CD8-positive, alpha-beta memory T cell (primary cell): ENCODE data around the gene TRPM3. TPM values are rescaled to one million over a fixed set of nuclear protein-coding genes. Genes with fewer than 3 reads are reported as not detected.

Experiments
- CTCF ChIA-PET: fragments of 350-600 bp; sonication (Branson Sonifier 250); formaldehyde crosslinking; loops from one replicate; lab custom pipeline; 2021; ENCODE audit warnings: antibody characterized with exemption; lab: Charles Lee
- POLR2A ChIA-PET: fragments of 350-600 bp; sonication (Branson Sonifier 250); formaldehyde crosslinking; loops from one replicate; lab custom pipeline; 2021; ENCODE audit warnings: antibody characterized with exemption; lab: Charles Lee
- DNase-seq, 5 donors: peaks; one replicate each; pipeline versions ENCODE4 v3.0.0 to v3.0.0-alpha.2; 2020 to 2022; ENCODE audit warnings: mixed read lengths in 1 of 5
- H3K27ac ChIP-seq: one replicate; pipeline ENCODE4 v1.7.0; 2013; ENCODE audit warnings: low read depth, mild to moderate bottlenecking, low read length, moderate library complexity
- H3K27me3 ChIP-seq: 2 replicates; pipeline ENCODE4 v1.7.0; 2013; ENCODE audit warnings: low read length, mild to moderate bottlenecking; ENCODE audit not compliant: insufficient read depth, poor library complexity, severe bottlenecking
- H3K36me3 ChIP-seq: 2 replicates; pipeline ENCODE4 v1.7.0; 2013; ENCODE audit warnings: mild to moderate bottlenecking, low read length, moderate library complexity; ENCODE audit not compliant: insufficient read depth
- H3K4me1 ChIP-seq: 2 replicates; pipeline ENCODE4 v1.7.0; 2013; ENCODE audit warnings: mild to moderate bottlenecking, low read length, moderate library complexity; ENCODE audit not compliant: insufficient read depth
- H3K4me3 ChIP-seq: 2 replicates; pipeline ENCODE4 v1.7.0; 2013; ENCODE audit warnings: mild to moderate bottlenecking, low read length
- H3K9me3 ChIP-seq: 2 replicates; pipeline ENCODE4 v1.7.0; 2013; ENCODE audit warnings: mild to moderate bottlenecking, low read length
- H3K27ac Mint-ChIP-seq, 8 donors: one replicate each; pipeline ENCODE4 v1.8.0; 2020 to 2021; ENCODE audit warnings: mixed read lengths in 8 of 8, mild to moderate bottlenecking in 6 of 8, inconsistent platforms in 3 of 8, moderate library complexity in 3 of 8
- H3K27me3 Mint-ChIP-seq, 2 donors: one replicate each; pipeline ENCODE4 v1.8.0; 2020 to 2021; ENCODE audit warnings: mixed read lengths in 2 of 2, mild to moderate bottlenecking in 1 of 2, moderate library complexity in 1 of 2
- H3K36me3 Mint-ChIP-seq, 3 donors: one replicate each; pipeline ENCODE4 v1.8.0; 2020 to 2021; ENCODE audit warnings: mixed read lengths in 3 of 3, inconsistent platforms in 1 of 3, mild to moderate bottlenecking in 1 of 3
- H3K4me1 Mint-ChIP-seq, 3 donors: one replicate each; pipeline ENCODE4 v1.8.0; 2020 to 2021; ENCODE audit warnings: mixed read lengths in 3 of 3, inconsistent platforms in 1 of 3, mild to moderate bottlenecking in 1 of 3
- H3K4me3 Mint-ChIP-seq, 7 donors: one replicate each; pipeline ENCODE4 v1.8.0; 2020 to 2021; ENCODE audit warnings: mixed read lengths in 7 of 7, mild to moderate bottlenecking in 6 of 7, moderate library complexity in 4 of 7, inconsistent platforms in 2 of 7
- H3K9me3 Mint-ChIP-seq, 5 donors: one replicate each; pipeline ENCODE4 v1.8.0; 2020 to 2022; ENCODE audit warnings: mixed read lengths in 5 of 5, mild to moderate bottlenecking in 3 of 5, moderate library complexity in 2 of 5, inconsistent platforms in 1 of 5
- polyA plus RNA-seq: library from polyadenylated mRNA; unstranded; fragments of 300-500 nt; fragmentation: Illumina TruSeq; gene quantifications from one replicate; pipeline ENCODE4 v1.2.3, GENCODE V29; 2021
- total RNA-seq, 2 experiments: library from RNA; stranded (reverse); gene quantifications; one replicate each; pipeline ENCODE4 v1.2.3, GENCODE V29; 2021

TRPM3 gene
- total RNA-seq (not detected), polyA plus RNA-seq (not detected)

DNA sequence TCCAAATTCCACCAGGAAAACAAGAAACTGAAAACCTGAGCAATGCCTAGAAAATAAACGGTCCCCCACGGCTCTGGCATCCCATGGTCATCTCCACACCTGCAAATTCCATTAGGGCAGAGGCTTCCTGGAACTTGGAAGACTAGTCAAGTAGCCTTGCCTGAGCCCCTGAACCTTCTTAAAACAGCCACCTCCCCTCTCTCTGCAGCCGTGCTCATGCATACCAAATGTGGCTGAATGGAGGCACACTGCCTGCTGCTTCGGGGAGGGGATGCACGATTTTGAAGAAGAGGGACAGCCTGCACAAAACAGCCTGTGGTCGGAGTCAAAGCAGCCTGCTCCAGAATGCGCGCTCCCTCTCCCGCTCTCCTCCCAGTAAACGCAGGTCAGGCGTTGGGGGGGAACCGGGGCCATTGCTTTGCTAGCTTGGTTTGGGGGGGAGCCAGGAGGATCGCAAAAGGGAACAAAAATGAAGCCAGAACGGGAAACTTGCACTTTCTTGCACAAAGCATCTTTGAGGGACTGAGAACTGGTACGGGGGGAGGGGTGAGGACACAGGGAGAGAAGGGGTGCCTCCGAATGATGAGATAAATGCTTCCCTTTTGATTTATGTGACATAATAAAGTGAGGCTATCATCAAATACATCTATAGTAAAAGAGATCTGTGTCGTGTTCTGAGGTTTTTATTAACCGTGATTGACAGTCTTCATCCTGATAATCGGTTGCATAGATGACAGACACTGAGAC is at the start of gene TRPM3:
TRPM3 (minus strand) TSS at position 347 of the 747 bp plus-strand sequence; CDS start at position 80, 267 bp downstream.
- Histone ChIP-seq H3K9me3 (no peaks in the 10 kb centered on the region), H3K36me3 (no peaks in the 10 kb centered on the region), H3K4me1 (no peaks in the 10 kb centered on the region), H3K27ac (no peak within 1 kb of the TSS), H3K4me3 (no peak within 1 kb of the TSS), H3K27me3 (no peaks in the 10 kb centered on the region)
- no peak within 1 kb of the TSS for H3K27ac Mint-ChIP-seq
- POLR2A ChIA-PET = no interaction called here
- H3K36me3 Mint-ChIP-seq = no peaks in the 10 kb centered on the region
- no peaks in the 10 kb centered on the region for H3K9me3 Mint-ChIP-seq
- H3K4me3 Mint-ChIP-seq = no peak within 1 kb of the TSS
- peaks cover 0 to 4% (median 0%) of the 10 kb centered on the region in 3 donors for H3K4me1 Mint-ChIP-seq
- CTCF ChIA-PET = no interaction called here
- DNase-seq = no peak
- H3K27me3 Mint-ChIP-seq = peaks cover 4 to 17% of the 10 kb centered on the region in 2 donors

DNA sequence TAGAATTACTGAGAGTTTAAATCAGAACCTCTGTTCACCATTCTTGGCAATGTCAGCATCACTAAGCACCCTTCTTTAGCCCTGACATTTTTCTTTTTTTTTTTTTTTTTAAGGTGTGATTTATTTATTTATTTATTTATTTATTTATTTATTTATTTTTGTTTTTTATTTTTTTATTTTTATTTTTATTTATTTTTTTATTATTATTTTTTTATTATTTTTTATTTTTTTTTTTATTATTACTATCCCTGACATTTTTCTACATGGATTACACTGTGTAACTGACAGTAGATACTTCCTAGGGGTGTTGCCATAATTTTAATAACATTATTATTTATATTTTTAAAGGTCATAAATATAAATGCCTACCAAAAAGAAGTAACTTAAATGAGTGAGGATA is 47.0 kb upstream of the TRPM3 start:
- no peak for DNase-seq
- H3K9me3 ChIP-seq = no peaks in the 10 kb centered on the region
- no peaks in the 10 kb centered on the region for H3K36me3 ChIP-seq
- H3K4me1 ChIP-seq = no peaks in the 10 kb centered on the region
- H3K4me3 ChIP-seq = no peak overlapping the region
- no peak overlapping the region for H3K27ac ChIP-seq
- Mint-ChIP-seq H3K27me3 (no peaks in the 10 kb centered on the region), H3K27ac (no peak overlapping the region), H3K36me3 (no peaks in the 10 kb centered on the region), H3K4me3 (no peak overlapping the region), H3K9me3 (peaks cover 0 to 11% (median 4%) of the 10 kb centered on the region in 5 donors), H3K4me1 (no peaks in the 10 kb centered on the region)
- POLR2A ChIA-PET = no interaction called here
- no peaks in the 10 kb centered on the region for H3K27me3 ChIP-seq
- CTCF ChIA-PET = no interaction called here

DNA sequence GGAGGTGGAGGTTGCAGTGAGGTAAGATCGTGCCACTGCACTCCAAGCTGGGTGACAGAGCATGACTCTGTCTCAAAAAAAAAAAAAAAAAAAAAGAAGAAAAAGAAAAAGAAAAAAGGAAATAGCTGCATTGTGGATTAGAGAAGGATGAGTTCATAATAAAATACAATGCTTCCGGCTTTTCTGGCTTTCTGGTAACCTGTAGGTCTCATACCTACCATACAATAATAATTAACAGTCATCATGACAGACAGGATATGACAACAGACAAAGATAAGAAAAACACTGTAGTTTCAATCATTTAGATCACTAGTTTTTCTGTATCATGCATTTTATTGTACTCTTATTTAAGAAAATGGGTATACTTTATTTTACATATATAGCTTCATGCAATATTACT is 40.7 kb upstream of the TRPM3 start:
- Histone ChIP-seq H3K4me3 (no peak overlapping the region), H3K36me3 (no peaks in the 10 kb centered on the region), H3K4me1 (no peaks in the 10 kb centered on the region), H3K27me3 (no peaks in the 10 kb centered on the region), H3K27ac (no peak overlapping the region), H3K9me3 (no peaks in the 10 kb centered on the region)
- Mint-ChIP-seq H3K27ac (no peak overlapping the region), H3K27me3 (no peaks in the 10 kb centered on the region), H3K4me3 (no peak overlapping the region), H3K36me3 (no peaks in the 10 kb centered on the region), H3K9me3 (no peaks in the 10 kb centered on the region), H3K4me1 (no peaks in the 10 kb centered on the region)
- CTCF ChIA-PET = no interaction called here
- DNase-seq = no peak
- POLR2A ChIA-PET = no interaction called here

DNA sequence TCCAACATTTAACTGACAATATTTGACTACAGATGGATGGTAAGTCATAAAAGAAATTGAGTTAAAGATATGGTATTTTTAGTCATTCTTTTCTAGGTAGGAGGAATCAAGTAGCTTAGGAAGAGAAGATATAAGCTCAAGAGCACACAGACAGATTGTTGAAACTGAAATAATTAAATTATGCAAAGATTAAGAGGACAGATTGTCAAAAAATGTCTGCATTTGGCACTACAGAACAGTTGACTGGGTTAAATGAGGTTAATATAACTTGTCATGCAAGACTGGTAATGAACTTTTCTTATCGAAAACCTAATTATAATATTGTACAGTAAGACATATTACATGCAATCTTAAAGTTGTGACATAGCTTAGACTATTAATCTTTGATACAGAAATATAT is 36.3 kb upstream of the TRPM3 start:
- H3K27me3 ChIP-seq = no peaks in the 10 kb centered on the region
- no peaks in the 10 kb centered on the region for H3K36me3 ChIP-seq
- Mint-ChIP-seq H3K27ac (no peak overlapping the region), H3K9me3 (no peaks in the 10 kb centered on the region), H3K4me3 (no peak overlapping the region), H3K27me3 (no peaks in the 10 kb centered on the region), H3K36me3 (no peaks in the 10 kb centered on the region), H3K4me1 (no peaks in the 10 kb centered on the region)
- ChIA-PET POLR2A (no interaction called here), CTCF (interaction anchor here (1.3 kb wide), 1 partner anchor 12 kb away, joined by 3 read pairs; no protein-coding TSS in a partner anchor)
- no peak for DNase-seq
- no peak overlapping the region for H3K4me3 ChIP-seq
- H3K27ac ChIP-seq = no peak overlapping the region
- H3K9me3 ChIP-seq = no peaks in the 10 kb centered on the region
- no peaks in the 10 kb centered on the region for H3K4me1 ChIP-seq

DNA sequence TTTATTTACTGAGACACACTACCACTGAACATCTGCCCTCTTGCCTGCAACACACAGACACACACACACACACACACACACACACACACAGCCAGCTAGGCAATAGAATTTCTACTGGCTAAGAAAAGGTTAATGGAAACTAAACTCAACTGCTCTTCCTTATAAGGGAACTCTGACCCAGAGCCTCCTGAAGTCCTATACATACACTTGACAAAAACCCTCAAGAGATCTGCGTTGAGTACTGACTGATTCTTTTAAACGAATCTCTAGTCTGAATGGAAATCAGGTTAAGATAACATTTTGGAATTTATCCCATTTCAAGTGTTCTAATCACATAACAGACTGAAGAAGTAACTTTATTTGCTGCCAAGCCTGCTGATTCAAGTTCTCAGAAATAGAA is 25.9 kb upstream of the TRPM3 start:
- POLR2A ChIA-PET = no interaction called here
- Histone ChIP-seq H3K27ac (no peak overlapping the region), H3K36me3 (no peaks in the 10 kb centered on the region), H3K4me1 (no peaks in the 10 kb centered on the region), H3K9me3 (no peaks in the 10 kb centered on the region), H3K4me3 (no peak overlapping the region), H3K27me3 (no peaks in the 10 kb centered on the region)
- no peaks in the 10 kb centered on the region for H3K36me3 Mint-ChIP-seq
- no peak overlapping the region for H3K27ac Mint-ChIP-seq
- H3K4me3 Mint-ChIP-seq = no peak overlapping the region
- CTCF ChIA-PET = no interaction called here
- peaks cover 0 to 7% (median 2%) of the 10 kb centered on the region in 5 donors for H3K9me3 Mint-ChIP-seq
- no peaks in the 10 kb centered on the region for H3K27me3 Mint-ChIP-seq
- no peaks in the 10 kb centered on the region for H3K4me1 Mint-ChIP-seq
- DNase-seq = no peak

DNA sequence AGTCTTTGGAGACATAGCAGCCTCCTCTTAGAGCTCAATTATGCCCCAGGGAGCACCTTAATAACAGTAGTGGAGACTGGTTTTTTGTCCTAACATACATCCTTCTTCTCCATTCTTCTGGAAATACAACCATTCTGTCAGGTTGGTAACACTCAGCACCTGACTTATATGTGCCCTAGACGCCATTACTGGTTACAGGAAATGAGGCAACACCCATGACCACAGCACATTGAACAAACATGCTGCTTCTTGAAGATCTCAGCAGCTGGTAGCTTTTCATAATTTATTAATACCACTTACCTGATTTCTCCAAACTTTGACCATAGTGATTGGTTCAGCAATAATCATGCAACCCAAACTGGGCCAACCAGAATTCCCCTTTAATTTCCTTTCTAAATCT is 25.1 kb upstream of the TRPM3 start:
- Mint-ChIP-seq H3K27ac (no peak overlapping the region), H3K4me3 (no peak overlapping the region), H3K27me3 (no peaks in the 10 kb centered on the region), H3K4me1 (no peaks in the 10 kb centered on the region), H3K9me3 (peaks cover 0 to 7% (median 2%) of the 10 kb centered on the region in 5 donors), H3K36me3 (no peaks in the 10 kb centered on the region)
- Histone ChIP-seq H3K27ac (no peak overlapping the region), H3K4me3 (no peak overlapping the region), H3K27me3 (no peaks in the 10 kb centered on the region), H3K36me3 (no peaks in the 10 kb centered on the region), H3K9me3 (no peaks in the 10 kb centered on the region), H3K4me1 (no peaks in the 10 kb centered on the region)
- POLR2A ChIA-PET = no interaction called here
- CTCF ChIA-PET = no interaction called here
- DNase-seq = no peak

DNA sequence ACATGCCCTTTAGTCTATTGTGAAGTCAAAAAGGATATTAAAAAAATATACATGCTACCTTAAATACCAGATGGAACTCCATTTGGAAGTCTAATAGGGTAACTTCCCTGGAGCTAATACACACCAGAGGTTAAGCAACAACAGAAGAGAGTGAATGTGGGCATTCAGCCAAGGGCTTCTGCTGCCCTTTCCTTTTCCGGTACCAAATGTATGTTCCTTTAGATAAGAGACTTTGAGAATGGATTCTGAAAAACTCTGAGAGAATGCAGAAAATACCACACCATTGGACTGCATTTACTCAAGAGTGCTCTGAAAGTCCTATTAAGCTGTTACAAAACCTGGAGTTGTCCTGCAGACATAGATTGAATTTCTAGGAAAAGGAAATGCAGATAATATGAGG is 23.8 kb upstream of the TRPM3 start:
- Histone ChIP-seq H3K9me3 (no peaks in the 10 kb centered on the region), H3K27me3 (no peaks in the 10 kb centered on the region), H3K36me3 (no peaks in the 10 kb centered on the region), H3K4me3 (no peak overlapping the region), H3K4me1 (no peaks in the 10 kb centered on the region), H3K27ac (no peak overlapping the region)
- DNase-seq = no peak
- H3K4me3 Mint-ChIP-seq = no peak overlapping the region
- ChIA-PET CTCF (no interaction called here), POLR2A (no interaction called here)
- no peaks in the 10 kb centered on the region for H3K27me3 Mint-ChIP-seq
- no peak overlapping the region for H3K27ac Mint-ChIP-seq
- peaks cover 0 to 7% (median 2%) of the 10 kb centered on the region in 5 donors for H3K9me3 Mint-ChIP-seq
- H3K36me3 Mint-ChIP-seq = no peaks in the 10 kb centered on the region
- no peaks in the 10 kb centered on the region for H3K4me1 Mint-ChIP-seq

DNA sequence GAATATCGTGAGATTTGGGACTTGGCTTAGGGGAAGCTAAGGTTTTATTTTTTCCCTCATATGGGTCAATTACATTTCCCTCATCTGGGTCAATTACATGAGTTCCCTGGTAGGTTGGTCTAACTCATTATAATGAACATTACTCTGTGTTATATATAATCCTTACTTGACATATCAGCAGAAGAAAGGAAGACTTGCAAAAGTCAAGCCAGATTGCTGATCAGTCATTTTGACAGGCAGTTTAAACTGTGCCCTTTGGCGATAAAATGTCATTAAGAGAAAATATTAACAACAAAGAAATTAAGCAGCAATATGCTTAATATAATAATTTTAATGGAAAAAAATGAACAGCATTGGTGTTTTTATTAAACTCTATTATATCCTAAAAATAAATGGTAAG is 23.1 kb upstream of the TRPM3 start:
- no peaks in the 10 kb centered on the region for H3K27me3 ChIP-seq
- no peaks in the 10 kb centered on the region for H3K4me1 ChIP-seq
- Mint-ChIP-seq H3K27me3 (no peaks in the 10 kb centered on the region), H3K27ac (no peak overlapping the region), H3K4me3 (no peak overlapping the region), H3K4me1 (no peaks in the 10 kb centered on the region), H3K36me3 (no peaks in the 10 kb centered on the region), H3K9me3 (peaks cover 0 to 7% (median 2%) of the 10 kb centered on the region in 5 donors)
- DNase-seq = no peak
- no peaks in the 10 kb centered on the region for H3K9me3 ChIP-seq
- no peak overlapping the region for H3K4me3 ChIP-seq
- no peak overlapping the region for H3K27ac ChIP-seq
- ChIA-PET POLR2A (no interaction called here), CTCF (no interaction called here)
- H3K36me3 ChIP-seq = no peaks in the 10 kb centered on the region
